Esophagus mucosa (tissue), 1 donor: Measurements from ENCODE around the gene OPALIN. TPM values are rescaled to one million over a fixed set of nuclear protein-coding genes. Genes with fewer than 3 reads are reported as not detected.
"Not testable (repeated sequence)": the region's sequence is repeated elsewhere in the genome, so short reads cannot be mapped to it uniquely, and the experiment has no call there.

Source experiments
- ATAC-seq: fragments of 200-7000 bp; cut with Tn5 transposase; one replicate; pipeline ENCODE4 v1.9.1; 2020
- total RNA-seq: library from RNA; stranded (reverse); gene quantifications from one replicate; pipeline ENCODE4 v1.2.4, GENCODE V29; 2023
- donor health status: DM: yes; HTN: yes; CAD: no.

The OPALIN gene
- total RNA-seq, 1 donor from 2014 or later: not detected

- ATAC-seq: no peak
Observed at GRCh38 chr10:96338279-96338925, 20.4 kb downstream of the OPALIN start.

- ATAC-seq: no peak
Observed at GRCh38 chr10:96337106-96337505, 21.7 kb downstream of the OPALIN start.

- no peak for ATAC-seq
Observed at GRCh38 chr10:96334616-96335526, 23.9 kb downstream of the OPALIN start.

- no peak for ATAC-seq
Observed at GRCh38 chr10:96333101-96333500, 25.7 kb downstream of the OPALIN start.

GRCh38 chr10:96327462-96327861, 31.3 kb downstream of the OPALIN start:
- ATAC-seq: no peak

GRCh38 chr10:96325719-96326373, 33.0 kb downstream of the OPALIN start:
- no peak for ATAC-seq

- ATAC-seq: no peak
Observed at GRCh38 chr10:96324447-96324846, 34.4 kb downstream of the OPALIN start.

GRCh38 chr10:96322275-96322674, 36.5 kb downstream of the OPALIN start:
- ATAC-seq: no peak

- no peak for ATAC-seq
Observed at GRCh38 chr10:96321822-96322221, 37.0 kb downstream of the OPALIN start.

GRCh38 chr10:96319754-96320474, 38.9 kb downstream of the OPALIN start:
- no peak for ATAC-seq

- no peak for ATAC-seq
Observed at GRCh38 chr10:96317067-96317833, 41.6 kb downstream of the OPALIN start.

GRCh38 chr10:96313344-96313743, 45.5 kb downstream of the OPALIN start:
- no peak for ATAC-seq

- ATAC-seq: no peak
Observed at GRCh38 chr10:96311180-96311715, 47.6 kb downstream of the OPALIN start.

GRCh38 chr10:96310321-96310669, 48.5 kb downstream of the OPALIN start:
- no peak for ATAC-seq

- no peak for ATAC-seq
Observed at GRCh38 chr10:96309628-96310320, 49.0 kb downstream of the OPALIN start.

- not testable (repeated sequence) for ATAC-seq
Observed at GRCh38 chr10:96308854-96309253, 49.9 kb downstream of the OPALIN start.

- no peak for ATAC-seq
Observed at GRCh38 chr10:96306516-96306915, 52.3 kb downstream of the OPALIN start.

GRCh38 chr10:96305019-96305418, 53.8 kb downstream of the OPALIN start:
- no peak for ATAC-seq

GRCh38 chr10:96304230-96304629, 54.6 kb downstream of the OPALIN start, which contains the start of gene DNTT:
DNTT (plus strand) TSS chr10:96304434; CDS start chr10:96304498, 64 bp downstream.
- no peak for ATAC-seq

- no peak for ATAC-seq
Observed at GRCh38 chr10:96301616-96302015, 57.2 kb downstream of the OPALIN start.

- no peak for ATAC-seq
Observed at GRCh38 chr10:96299383-96299782, 59.4 kb downstream of the OPALIN start.
